Mesenchymal stem cell (in vitro differentiated cells and primary cell): ENCODE measurements around the gene LRRIQ1.
A peak's percentile ranks its signal among the peaks of the same experiment; 100 is the strongest.

ENCODE experiments used
- DNase-seq: peaks from one replicate; pipeline ENCODE4 v3.0.0-alpha.2; 2013
- H2AFZ ChIP-seq: one replicate; pipeline ENCODE4 v1.6.1; 2013; ENCODE audit warnings: low read depth, mild to moderate bottlenecking, control low read depth, inconsistent platforms, low read length, moderate library complexity
- H2AK5ac ChIP-seq: 2 replicates; pipeline ENCODE4 v1.6.1; 2013; ENCODE audit warnings: low read length, moderate library complexity, mild to moderate bottlenecking, inconsistent platforms; ENCODE audit not compliant: severe bottlenecking
- H2BK120ac ChIP-seq: one replicate; pipeline ENCODE4 v1.6.1; 2013; ENCODE audit warnings: low read depth, mild to moderate bottlenecking, inconsistent platforms, low read length, moderate library complexity
- H2BK12ac ChIP-seq, 2 experiments: one replicate each; pipeline ENCODE4 v1.6.1; 2013; ENCODE audit warnings: inconsistent platforms in 2 of 2, low read length in 2 of 2, mild to moderate bottlenecking in 2 of 2, moderate library complexity in 2 of 2, control low read depth in 1 of 2
- H2BK15ac ChIP-seq: one replicate; pipeline ENCODE4 v1.6.1; 2013; ENCODE audit warnings: mild to moderate bottlenecking, low read depth, inconsistent platforms; ENCODE audit not compliant: poor library complexity, severe bottlenecking
- H2BK5ac ChIP-seq: 2 replicates; pipeline ENCODE4 v1.6.1; 2013; ENCODE audit warnings: low read depth, mild to moderate bottlenecking, low read length, control low read depth, inconsistent platforms; ENCODE audit not compliant: poor library complexity, severe bottlenecking
- H3K14ac ChIP-seq, 2 experiments: one replicate each; pipeline ENCODE4 v1.6.1; 2013; ENCODE audit warnings: inconsistent platforms in 2 of 2, low read length in 2 of 2, control low read depth in 1 of 2, mild to moderate bottlenecking in 1 of 2, moderate library complexity in 1 of 2
- H3K18ac ChIP-seq, 2 experiments: one replicate each; pipeline ENCODE4 v1.6.1; 2013; ENCODE audit warnings: inconsistent platforms in 2 of 2, low read length in 2 of 2, control low read depth in 1 of 2, low read depth in 1 of 2, mild to moderate bottlenecking in 1 of 2
- H3K23ac ChIP-seq, 2 experiments: one replicate each; pipeline ENCODE4 v1.6.1; 2013; ENCODE audit warnings: inconsistent platforms in 2 of 2, low read length in 2 of 2, mild to moderate bottlenecking in 2 of 2, moderate library complexity in 2 of 2, control low read depth in 1 of 2
- H3K27ac ChIP-seq: 2 replicates; pipeline ENCODE4 v1.5.1; 2013; ENCODE audit warnings: mild to moderate bottlenecking, moderate library complexity, low read length, control low read depth, inconsistent platforms; ENCODE audit not compliant: poor library complexity, severe bottlenecking
- H3K27me3 ChIP-seq, 2 experiments: 2 replicates each; pipeline versions ENCODE4 v1.6.1 to v1.7.0; 2013; ENCODE audit warnings: low read length in 2 of 2, mild to moderate bottlenecking in 2 of 2, moderate library complexity in 2 of 2, control low read depth in 1 of 2, inconsistent platforms in 1 of 2; ENCODE audit not compliant: control insufficient read depth in 1 of 2, insufficient read depth in 1 of 2
- H3K36me3 ChIP-seq, 2 experiments: 2 replicates each; pipeline versions ENCODE4 v1.6.1 to v1.7.0; 2013; ENCODE audit warnings: low read length in 2 of 2, control low read depth in 1 of 2, inconsistent platforms in 1 of 2, low read depth in 1 of 2, mild to moderate bottlenecking in 1 of 2; ENCODE audit not compliant: insufficient read depth in 2 of 2, control insufficient read depth in 1 of 2
- H3K4ac ChIP-seq, 2 experiments: one replicate each; pipeline ENCODE4 v1.6.1; 2013; ENCODE audit warnings: inconsistent platforms in 2 of 2, low read length in 2 of 2, mild to moderate bottlenecking in 2 of 2, moderate library complexity in 2 of 2, control low read depth in 1 of 2, low read depth in 1 of 2
- H3K4me1 ChIP-seq: 2 replicates; pipeline ENCODE4 v1.6.1; 2013; ENCODE audit warnings: low read depth, low read length, control low read depth; ENCODE audit not compliant: control insufficient read depth, insufficient read depth
- H3K4me2 ChIP-seq: 2 replicates; pipeline ENCODE4 v1.6.1; 2013; ENCODE audit warnings: low read length, mild to moderate bottlenecking, inconsistent platforms; ENCODE audit not compliant: poor library complexity, severe bottlenecking
- H3K4me3 ChIP-seq, 2 experiments: 2 replicates each; pipeline versions ENCODE4 v1.5.1 to v1.7.0; 2013; ENCODE audit warnings: low read length in 2 of 2, mild to moderate bottlenecking in 2 of 2, control low read depth in 1 of 2, low read depth in 1 of 2; ENCODE audit not compliant: insufficient read depth in 1 of 2
- H3K79me1 ChIP-seq: replicated peaks from 2 replicates; pipeline ENCODE4 v1.6.1; 2013; ENCODE audit warnings: mild to moderate bottlenecking, control low read depth, low read length, inconsistent platforms; ENCODE audit not compliant: poor library complexity, severe bottlenecking
- H3K9ac ChIP-seq: 2 replicates; pipeline ENCODE4 v1.7.0; 2013; ENCODE audit warnings: mild to moderate bottlenecking, low read length, moderate library complexity
- H3K9me3 ChIP-seq: 2 replicates; pipeline ENCODE4 v1.7.0; 2013; ENCODE audit warnings: mild to moderate bottlenecking, low read length; ENCODE audit not compliant: control insufficient read depth
- H4K8ac ChIP-seq: one replicate; pipeline ENCODE4 v1.6.1; 2013; ENCODE audit warnings: inconsistent platforms, mild to moderate bottlenecking, low read length, moderate library complexity
- H4K91ac ChIP-seq: one replicate; pipeline ENCODE4 v1.6.1; 2013; ENCODE audit warnings: mild to moderate bottlenecking, low read length, inconsistent platforms
- whole genome bisulfite sequencing: methylation state at CpG from one replicate; pipeline ENCODE4 v1.1.7; 2013; ENCODE audit warnings: mixed read lengths; 5-methylcytosine and 5-hydroxymethylcytosine counted together

Gene LRRIQ1

DNA sequence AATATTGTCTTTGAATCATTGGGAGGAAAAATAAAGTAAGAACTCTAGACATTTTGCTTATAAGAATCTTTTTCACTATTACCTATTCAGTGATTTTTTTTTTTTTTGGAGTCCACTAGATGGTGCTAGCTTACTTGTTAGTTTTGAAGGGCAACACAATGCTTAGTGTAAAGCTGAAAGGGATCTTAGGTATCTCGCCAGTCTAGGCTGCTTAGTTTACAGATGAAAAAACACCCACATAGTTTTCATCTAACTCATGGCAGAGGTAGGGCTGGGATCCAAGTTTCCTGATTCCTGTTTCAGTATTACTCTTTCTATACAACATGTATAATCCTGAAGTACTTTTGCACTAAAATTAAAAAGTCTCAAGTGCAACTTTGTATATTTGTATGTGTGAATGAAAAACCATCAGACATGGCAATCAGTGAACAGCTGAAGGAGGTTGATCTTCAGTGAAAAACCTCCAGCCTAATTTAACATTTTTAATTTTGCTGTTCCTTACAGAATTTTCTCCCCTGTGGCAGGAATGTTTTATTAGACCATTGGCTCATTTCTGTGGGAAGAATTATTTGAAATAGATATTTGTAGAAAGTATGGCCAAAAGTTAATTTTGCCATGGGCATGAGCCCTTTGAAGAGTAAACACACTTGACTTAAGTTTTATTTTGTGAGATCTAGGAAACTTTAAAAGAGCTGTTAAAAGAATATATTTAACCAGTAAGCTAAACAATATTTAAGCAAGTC lies 40.7 kb downstream of the LRRIQ1 start:
- Histone ChIP-seq H3K18ac (no peak overlapping the region), H3K36me3 (no peaks in the 10 kb centered on the region), H2BK120ac (no peak overlapping the region), H2BK15ac (no peak overlapping the region), H3K27me3 (no peaks in the 10 kb centered on the region), H3K23ac (no peak overlapping the region), H2AK5ac (no peak overlapping the region), H2AFZ (no peak overlapping the region), H2BK5ac (no peak overlapping the region), H3K14ac (no peak overlapping the region), H3K9ac (no peak overlapping the region), H2BK12ac (no peak overlapping the region), H3K79me1 (no peaks in the 10 kb centered on the region), H4K8ac (no peak overlapping the region), H3K9me3 (no peaks in the 10 kb centered on the region), H3K4me1 (no peaks in the 10 kb centered on the region), H3K4me2 (no peak overlapping the region), H3K27ac (peak overlapping the region; percentile 53), H3K4ac (no peak overlapping the region), H3K4me3 (no peak overlapping the region), H4K91ac (no peak overlapping the region)
- no CpG with 5 or more reads among the region's 1 CpG for WGBS
- peak; percentile 78 for DNase-seq

DNA sequence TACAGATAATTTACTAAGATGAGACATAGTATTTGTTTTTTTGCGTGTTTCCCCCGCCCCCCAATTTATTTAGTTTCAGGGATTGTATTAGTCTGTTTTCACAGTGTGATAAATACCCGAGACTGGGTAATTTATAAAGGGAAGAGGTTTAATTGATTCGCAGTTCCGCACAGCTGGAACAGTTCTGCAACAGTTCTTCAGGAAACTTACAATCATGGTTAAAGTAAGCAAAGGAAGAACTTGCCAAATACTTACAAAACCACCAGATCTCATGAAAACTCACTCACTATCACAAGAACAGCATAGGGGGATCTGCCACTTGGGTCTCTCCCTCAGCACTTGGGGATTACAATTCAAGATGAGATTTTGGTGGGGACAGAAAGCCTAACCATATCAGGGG lies 48.9 kb downstream of the LRRIQ1 start:
- no peak overlapping the region for H2AFZ ChIP-seq
- no peak overlapping the region for H4K8ac ChIP-seq
- H4K91ac ChIP-seq: no peak overlapping the region
- no peaks in the 10 kb centered on the region for H3K9me3 ChIP-seq
- H2BK5ac ChIP-seq: no peak overlapping the region
- H3K27ac ChIP-seq: no peak overlapping the region
- no peak for DNase-seq
- H3K23ac ChIP-seq: no peak overlapping the region
- H3K14ac ChIP-seq: no peak overlapping the region
- H3K4ac ChIP-seq: no peak overlapping the region
- peaks cover 0 to 3% of the 10 kb centered on the region in 2 experiments for H3K27me3 ChIP-seq
- H3K4me2 ChIP-seq: no peak overlapping the region
- no peak overlapping the region for H2BK12ac ChIP-seq
- no peak overlapping the region for H3K4me3 ChIP-seq
- H2AK5ac ChIP-seq: no peak overlapping the region
- no peaks in the 10 kb centered on the region for H3K36me3 ChIP-seq
- no peak overlapping the region for H3K18ac ChIP-seq
- H3K79me1 ChIP-seq: no peaks in the 10 kb centered on the region
- no peaks in the 10 kb centered on the region for H3K4me1 ChIP-seq
- no peak overlapping the region for H2BK15ac ChIP-seq
- H3K9ac ChIP-seq: no peak overlapping the region
- 98% methylated on average over 4 of the region's 5 CpGs for WGBS
- no peak overlapping the region for H2BK120ac ChIP-seq

DNA sequence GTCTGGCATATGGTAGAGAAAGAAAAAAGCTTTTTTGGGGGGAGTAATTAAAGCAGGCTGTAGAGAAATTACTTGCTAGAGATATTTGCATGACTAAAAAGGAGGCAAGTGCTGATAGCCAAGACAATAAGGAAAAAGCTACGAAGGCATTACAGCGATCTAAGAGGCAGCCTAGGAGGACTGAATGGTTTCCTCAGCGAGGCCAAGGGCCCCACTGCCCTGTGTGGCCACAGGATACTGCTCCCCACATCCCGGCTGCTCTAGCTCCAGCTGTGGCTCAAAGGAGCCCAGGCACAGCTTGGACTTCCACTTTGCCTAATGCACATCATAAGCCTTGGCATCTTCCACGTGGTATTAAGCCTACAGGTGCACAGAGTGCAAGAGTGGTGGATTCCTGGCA lies 53.6 kb downstream of the LRRIQ1 start:
- Histone ChIP-seq H3K79me1 (no peaks in the 10 kb centered on the region), H3K27me3 (peaks cover 0 to 7% of the 10 kb centered on the region in 2 experiments), H3K36me3 (no peaks in the 10 kb centered on the region), H2AFZ (no peak overlapping the region), H3K4ac (no peak overlapping the region), H2BK120ac (no peak overlapping the region), H2BK15ac (no peak overlapping the region), H2BK12ac (no peak overlapping the region), H3K27ac (no peak overlapping the region), H3K4me3 (no peak overlapping the region), H3K18ac (no peak overlapping the region), H3K9me3 (no peaks in the 10 kb centered on the region), H3K9ac (no peak overlapping the region), H2AK5ac (no peak overlapping the region), H3K23ac (no peak overlapping the region), H4K91ac (no peak overlapping the region), H3K4me1 (no peaks in the 10 kb centered on the region), H3K14ac (peak overlapping the region in 1 of 2 experiments; percentile 18), H4K8ac (no peak overlapping the region), H2BK5ac (no peak overlapping the region), H3K4me2 (no peak overlapping the region)
- no peak for DNase-seq
- 61% methylated on average over 5 of the region's 5 CpGs for WGBS

DNA sequence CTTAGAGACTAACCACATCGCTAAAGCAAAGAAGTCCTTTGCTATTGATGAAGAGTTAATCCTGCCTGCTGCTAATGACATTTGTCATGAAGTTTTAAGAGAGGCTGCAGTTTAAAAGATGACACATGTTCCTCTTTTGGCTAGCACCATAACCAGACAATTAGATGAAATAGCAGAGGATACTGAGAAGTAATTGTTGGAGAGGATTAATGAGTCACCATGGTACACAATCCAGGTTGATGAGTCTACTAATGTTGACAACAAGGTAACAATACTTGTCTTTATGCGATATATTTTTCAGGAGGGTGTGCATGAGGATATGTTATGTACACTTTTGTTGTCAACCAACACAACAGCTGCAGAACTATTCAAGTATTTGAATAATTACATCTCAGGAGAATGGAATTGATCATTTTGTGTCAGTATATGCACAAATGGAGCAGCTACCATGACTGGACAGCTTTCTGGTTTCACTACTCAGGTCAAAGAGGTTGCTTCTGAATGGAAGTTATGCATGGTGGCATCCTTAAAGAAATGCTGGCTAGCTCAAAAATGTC lies 56.7 kb downstream of the LRRIQ1 start:
- H3K79me1 ChIP-seq: no peaks in the 10 kb centered on the region
- no peak for DNase-seq
- no peak overlapping the region for H2AFZ ChIP-seq
- H3K36me3 ChIP-seq: no peaks in the 10 kb centered on the region
- no peak overlapping the region for H2BK120ac ChIP-seq
- no peak overlapping the region for H3K23ac ChIP-seq
- no peaks in the 10 kb centered on the region for H3K4me1 ChIP-seq
- H3K4me3 ChIP-seq: no peak overlapping the region
- H2AK5ac ChIP-seq: no peak overlapping the region
- no peak overlapping the region for H2BK5ac ChIP-seq
- H3K4me2 ChIP-seq: no peak overlapping the region
- H3K27ac ChIP-seq: no peak overlapping the region
- no peak overlapping the region for H3K9ac ChIP-seq
- no peak overlapping the region for H3K14ac ChIP-seq
- H3K18ac ChIP-seq: no peak overlapping the region
- no peaks in the 10 kb centered on the region for H3K9me3 ChIP-seq
- H3K27me3 ChIP-seq: peaks cover 0 to 7% of the 10 kb centered on the region in 2 experiments
- no peak overlapping the region for H3K4ac ChIP-seq
- no peak overlapping the region for H2BK15ac ChIP-seq
- 93% methylated on average over 1 of the region's 2 CpGs for WGBS
- H4K91ac ChIP-seq: no peak overlapping the region
- H2BK12ac ChIP-seq: no peak overlapping the region
- H4K8ac ChIP-seq: no peak overlapping the region
